GM18867 (cell line): Measurements from ENCODE around the gene JAKMIP1.

ENCODE experiments used
- ATAC-seq: cut with Tn5 transposase; IDR thresholded peaks from one replicate; pipeline ENCODE4 v1.9.1; 2021; ENCODE audit warnings: mild to moderate bottlenecking, moderate library complexity; ENCODE audit not compliant: unreplicated experiment

The JAKMIP1 gene

DNA sequence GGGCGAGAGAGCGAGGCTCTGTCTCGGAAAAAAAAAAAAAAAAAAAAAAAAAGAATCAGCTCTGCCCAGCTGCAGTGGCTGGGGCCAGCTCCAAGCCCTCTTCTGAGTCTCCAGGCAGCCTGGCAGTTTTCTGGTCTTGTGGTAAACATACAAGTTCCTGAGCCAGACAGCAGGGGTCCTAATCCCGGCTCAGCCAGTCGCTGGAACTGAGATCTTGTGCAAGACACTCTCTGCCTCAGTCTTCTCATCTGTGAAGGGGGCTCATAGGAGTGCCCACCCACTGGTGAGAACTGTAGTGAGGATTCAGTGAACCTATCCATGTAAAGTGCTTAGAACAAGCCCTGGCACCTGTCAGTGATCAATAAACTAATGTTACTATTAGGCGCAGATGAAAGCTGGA is 223.9 kb downstream of the JAKMIP1 start:
- ATAC-seq: no peak
